ENCODE data around the gene HMGB4. TPM values are rescaled to one million over a fixed set of nuclear protein-coding genes. Genes with fewer than 3 reads are reported as not detected.

The HMGB4 gene
- total RNA-seq: not detected in 2 replicates

GRCh38 chr1:33863779-33864178, at the start of gene HMGB4:
Gene HMGB4, plus strand, starts transcription at chr1:33864079. Its CDS starts 113 bp downstream, at chr1:33864192.

